HG02943 (cell line): ENCODE measurements around the gene IGSF21.

Source experiments
- ATAC-seq: cut with Tn5 transposase; IDR thresholded peaks from one replicate; pipeline ENCODE4 v1.9.1; 2021; ENCODE audit warnings: mild to moderate bottlenecking, low read depth, moderate library complexity; ENCODE audit not compliant: unreplicated experiment

The IGSF21 gene

GRCh38 chr1:18247151-18247550 is 139.6 kb downstream of the IGSF21 start:
- ATAC-seq = no peak

DNA sequence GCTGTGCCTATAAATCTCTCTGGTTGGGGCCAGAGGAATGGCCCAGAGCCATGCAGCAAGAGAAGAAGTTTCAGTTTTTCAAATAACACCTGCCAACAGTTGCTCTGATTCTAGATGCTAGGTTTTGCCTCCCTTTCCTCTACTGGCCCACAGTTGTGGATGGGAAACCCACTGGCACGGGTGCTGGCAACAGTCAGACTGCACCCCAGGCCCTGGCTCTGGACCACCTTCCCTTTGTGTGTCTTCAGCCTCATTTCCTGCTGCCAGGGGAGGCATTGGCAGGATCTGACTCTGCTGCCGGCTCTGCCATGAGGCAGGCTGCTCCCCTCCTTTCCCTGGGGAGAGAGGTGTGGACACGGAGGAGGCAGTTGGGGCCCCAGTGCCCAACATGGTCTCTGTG is 142.0 kb downstream of the IGSF21 start:
- ATAC-seq = no peak

DNA sequence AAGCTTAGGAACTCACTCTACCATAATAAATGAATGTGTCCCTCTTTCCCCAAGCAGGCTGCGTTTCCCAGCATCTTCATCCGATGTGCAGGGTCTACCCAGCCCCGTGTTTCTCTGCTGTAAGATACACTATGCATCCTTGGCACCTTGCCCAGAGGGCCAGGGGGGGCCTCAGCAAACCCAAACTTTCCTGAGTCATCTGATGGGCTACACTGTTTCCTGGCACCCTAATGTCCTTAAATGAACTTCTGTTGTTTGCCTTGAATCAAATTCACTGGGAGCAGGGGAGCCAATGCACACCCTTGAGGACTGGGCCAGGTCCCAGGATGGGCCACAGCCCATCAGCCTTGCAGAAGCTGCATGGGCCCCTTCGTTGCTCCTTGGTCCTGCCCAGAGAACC is 145.5 kb downstream of the IGSF21 start:
- ATAC-seq = no peak

GRCh38 chr1:18256282-18257235 is 149.0 kb downstream of the IGSF21 start:
- no peak for ATAC-seq

DNA sequence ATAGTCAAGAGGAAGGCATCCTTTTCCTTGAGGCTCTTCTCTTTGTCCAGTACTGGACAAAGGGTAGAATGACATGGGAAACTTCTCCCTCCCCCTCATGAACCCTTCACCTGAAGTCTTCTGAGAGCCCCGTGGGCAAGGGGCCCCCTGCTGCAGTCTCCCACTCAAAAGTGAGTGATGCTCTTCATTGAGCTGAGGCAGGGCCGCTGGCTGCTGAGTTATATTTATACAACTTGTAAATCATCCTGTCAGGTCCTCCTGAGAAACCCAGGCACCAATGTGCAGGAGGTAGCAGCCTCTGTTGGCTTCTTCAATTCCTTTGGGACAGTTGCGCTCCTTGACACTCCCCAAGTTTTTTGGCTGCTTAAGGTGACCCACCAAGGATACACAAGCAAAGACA is 150.2 kb downstream of the IGSF21 start:
- ATAC-seq = no peak

- ATAC-seq = no peak
Observed at GRCh38 chr1:18261891-18262290, 154.3 kb downstream of the IGSF21 start.

DNA sequence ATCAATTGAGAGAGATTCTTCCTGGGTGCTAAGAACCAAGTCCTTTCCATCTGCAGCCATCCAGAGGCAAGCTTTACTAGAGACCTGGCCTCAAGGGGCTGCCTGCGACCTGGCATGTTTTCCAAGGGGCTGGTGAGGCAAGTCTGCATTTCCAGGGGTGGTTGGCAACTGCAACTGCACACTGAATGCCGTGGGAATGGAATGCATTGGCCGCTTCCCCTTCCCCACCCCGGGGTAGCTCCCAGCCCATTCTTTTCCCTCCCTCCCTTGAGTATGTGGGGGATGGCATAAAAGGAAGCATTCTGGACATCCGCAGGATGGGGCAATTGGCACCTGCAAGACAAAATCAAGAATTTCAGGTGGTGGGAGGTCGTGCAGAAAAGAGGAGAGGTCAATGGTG is 155.1 kb downstream of the IGSF21 start:
- ATAC-seq = no peak

- ATAC-seq = no peak
Observed at GRCh38 chr1:18263547-18264120, 156.0 kb downstream of the IGSF21 start.

DNA sequence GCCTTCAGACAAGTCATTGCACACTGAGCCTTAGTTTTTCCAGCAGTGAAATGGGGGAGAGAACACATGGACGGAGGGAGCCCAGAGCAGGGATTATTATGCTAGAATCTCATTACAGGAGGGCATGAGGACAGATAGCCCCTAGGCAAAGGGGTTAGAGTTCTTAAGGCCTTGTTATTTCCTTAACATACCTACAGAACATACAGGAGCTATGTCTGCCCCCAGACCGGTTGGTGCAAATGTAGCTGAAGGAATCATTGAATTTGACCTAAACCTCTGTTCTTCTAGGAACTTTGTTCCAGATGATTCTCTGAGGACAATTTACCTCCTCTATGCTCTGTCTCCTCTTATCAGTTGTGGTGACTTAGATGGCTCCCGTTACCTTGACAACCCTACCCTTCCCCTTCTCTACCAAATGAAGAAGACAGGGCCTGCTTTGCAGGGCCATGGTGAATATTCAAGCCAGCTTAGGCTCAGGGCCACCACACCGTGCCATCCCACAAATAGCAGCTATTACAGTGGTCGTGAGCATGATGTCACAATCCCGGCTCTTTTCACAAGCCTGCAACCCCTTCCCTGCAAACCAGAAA is 156.9 kb downstream of the IGSF21 start:
- ATAC-seq = no peak

DNA sequence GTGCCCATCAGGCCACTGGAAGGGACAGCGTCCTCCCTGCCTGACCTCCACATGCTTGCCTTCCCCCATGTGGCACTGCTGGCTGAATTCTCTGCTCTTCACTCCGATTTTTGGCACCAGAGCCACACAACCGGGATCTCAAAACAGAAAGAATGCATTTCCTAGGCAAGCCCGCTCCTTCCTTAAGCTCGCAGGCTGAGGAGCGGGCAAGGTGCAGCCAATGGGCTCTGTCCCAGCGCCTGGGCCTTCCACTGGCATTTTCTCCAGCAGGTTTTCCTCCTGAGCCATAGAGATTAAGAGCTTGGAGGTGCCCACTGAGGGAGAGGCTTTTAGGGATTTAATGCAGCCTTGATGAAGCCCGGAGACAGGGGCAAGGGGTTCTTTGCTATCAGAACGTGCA is 158.0 kb downstream of the IGSF21 start:
- no peak for ATAC-seq

GRCh38 chr1:18266391-18266790 is 158.8 kb downstream of the IGSF21 start:
- no peak for ATAC-seq

GRCh38 chr1:18271336-18271735 is 163.7 kb downstream of the IGSF21 start:
- ATAC-seq = no peak

DNA sequence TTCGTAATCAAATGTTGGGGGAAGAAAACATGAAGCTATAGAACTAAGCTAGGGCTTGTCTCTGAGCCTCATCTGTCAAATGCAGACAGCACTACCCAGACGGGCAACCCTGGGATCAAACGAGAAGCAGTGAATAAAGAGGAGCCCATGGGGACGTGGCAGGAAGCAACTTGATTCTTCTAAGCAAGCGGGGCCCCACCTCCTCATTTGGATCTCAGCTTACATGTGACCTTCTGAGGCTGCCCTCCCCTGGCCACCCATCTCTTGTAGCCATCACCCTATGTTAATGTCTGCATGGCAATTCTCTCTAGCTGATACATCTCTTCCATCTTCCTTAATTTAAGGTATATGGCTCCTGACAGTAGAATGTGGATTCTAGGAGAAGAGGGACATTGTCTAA is 171.3 kb downstream of the IGSF21 start:
- no peak for ATAC-seq

- ATAC-seq = no peak
Observed at GRCh38 chr1:18279351-18280074, 171.9 kb downstream of the IGSF21 start.

DNA sequence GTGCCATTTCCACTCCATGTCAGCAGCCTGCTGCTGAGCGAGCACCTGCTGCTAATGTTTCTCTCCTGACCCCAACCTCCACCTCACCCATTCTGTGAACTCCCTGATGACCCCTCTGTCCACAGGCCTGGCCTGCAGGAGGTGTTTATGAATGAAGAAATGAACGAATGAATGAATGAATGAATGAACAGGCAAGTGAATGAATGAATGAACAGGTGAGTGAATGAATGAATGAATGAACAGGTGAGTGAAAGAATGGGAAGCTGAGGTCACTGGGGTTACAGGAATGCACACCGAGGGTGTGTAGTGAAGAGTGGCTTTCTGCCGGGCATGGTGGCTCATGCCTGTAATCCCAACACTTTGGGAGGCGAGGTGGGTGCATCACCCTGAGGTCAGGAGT is 173.4 kb downstream of the IGSF21 start:
- no peak for ATAC-seq

- ATAC-seq = no peak
Observed at GRCh38 chr1:18282851-18283600, 175.4 kb downstream of the IGSF21 start.

- no peak for ATAC-seq
Observed at GRCh38 chr1:18283601-18284385, 176.2 kb downstream of the IGSF21 start.

- no peak for ATAC-seq
Observed at GRCh38 chr1:18284805-18285537, 177.4 kb downstream of the IGSF21 start.

- no peak for ATAC-seq
Observed at GRCh38 chr1:18285538-18285924, 177.9 kb downstream of the IGSF21 start.
